Omental fat pad (tissue), 4 donors: Measurements from ENCODE around the gene GBP2. TPM values are rescaled to one million over a fixed set of nuclear protein-coding genes. Genes with fewer than 3 reads are reported as not detected.

ENCODE experiments used
- ATAC-seq: fragments of 150-250 bp; one replicate; pipeline ENCODE4 v1.9.1; 2016; ENCODE audit warnings: mild to moderate bottlenecking, moderate library complexity; ENCODE audit not compliant: low FRiP score
- DNase-seq: peaks from one replicate; pipeline ENCODE4 v3.0.0-alpha.2; 2019; ENCODE audit warnings: low spot score
- total RNA-seq, 4 donors: library from RNA; depleted of rRNA; stranded (reverse); fragments of >200 nt; gene quantifications; one replicate each; pipeline ENCODE4 v1.1.0, GENCODE V29; 2016
- TF ChIP-seq, protein P1 (sequence below), 3 donors: fragments of 450-650 bp; IDR thresholded peaks; one replicate each; pipeline ENCODE4 v1.5.1; 2016 to 2017; ENCODE audit warnings: antibody characterized with exemption in 3 of 3, mild to moderate bottlenecking in 3 of 3, moderate library complexity in 2 of 3

GBP2 gene
- total RNA-seq, 4 donors from 2014 or later = 66.9 to 126 (median 81.6) TPM

GRCh38 chr1:89100412-89100811 lies 25.5 kb downstream of the GBP2 start:
- TF ChIP-seq, protein P1, sequence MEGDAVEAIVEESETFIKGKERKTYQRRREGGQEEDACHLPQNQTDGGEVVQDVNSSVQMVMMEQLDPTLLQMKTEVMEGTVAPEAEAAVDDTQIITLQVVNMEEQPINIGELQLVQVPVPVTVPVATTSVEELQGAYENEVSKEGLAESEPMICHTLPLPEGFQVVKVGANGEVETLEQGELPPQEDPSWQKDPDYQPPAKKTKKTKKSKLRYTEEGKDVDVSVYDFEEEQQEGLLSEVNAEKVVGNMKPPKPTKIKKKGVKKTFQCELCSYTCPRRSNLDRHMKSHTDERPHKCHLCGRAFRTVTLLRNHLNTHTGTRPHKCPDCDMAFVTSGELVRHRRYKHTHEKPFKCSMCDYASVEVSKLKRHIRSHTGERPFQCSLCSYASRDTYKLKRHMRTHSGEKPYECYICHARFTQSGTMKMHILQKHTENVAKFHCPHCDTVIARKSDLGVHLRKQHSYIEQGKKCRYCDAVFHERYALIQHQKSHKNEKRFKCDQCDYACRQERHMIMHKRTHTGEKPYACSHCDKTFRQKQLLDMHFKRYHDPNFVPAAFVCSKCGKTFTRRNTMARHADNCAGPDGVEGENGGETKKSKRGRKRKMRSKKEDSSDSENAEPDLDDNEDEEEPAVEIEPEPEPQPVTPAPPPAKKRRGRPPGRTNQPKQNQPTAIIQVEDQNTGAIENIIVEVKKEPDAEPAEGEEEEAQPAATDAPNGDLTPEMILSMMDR (IDR thresholded peaks at IDR 0.05) = no peak
- ATAC-seq (no peak), DNase-seq (no peak)

- ATAC-seq (no peak), DNase-seq (no peak)
- TF ChIP-seq, protein P1 (IDR thresholded peaks at IDR 0.05) = no peak
Measured at GRCh38 chr1:89098857-89099256, 27.1 kb downstream of the GBP2 start.

DNA sequence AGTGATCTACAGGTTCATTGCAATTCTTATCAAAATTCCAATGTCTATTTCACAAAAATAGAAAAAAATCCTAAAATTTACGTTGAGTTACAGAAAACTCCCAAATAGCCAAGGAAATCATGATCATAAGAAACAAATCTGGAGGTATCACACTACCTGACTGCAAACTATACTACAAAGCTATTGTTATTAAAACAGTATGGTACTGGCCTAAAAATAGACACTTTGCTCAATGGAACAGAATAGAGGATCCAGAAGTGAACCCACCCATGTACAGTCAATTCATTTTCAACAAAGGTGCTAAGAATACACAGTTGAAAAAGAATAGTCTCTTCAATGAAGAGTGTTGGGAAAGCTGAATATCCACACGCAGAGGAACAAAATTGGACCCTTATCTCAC lies 30.2 kb downstream of the GBP2 start:
- TF ChIP-seq, protein P1 (IDR thresholded peaks at IDR 0.05) = no peak
- no peak for ATAC-seq
- no peak for DNase-seq

- ATAC-seq (no peak), DNase-seq (no peak)
- TF ChIP-seq, protein P1 (IDR thresholded peaks at IDR 0.05) = no peak
Measured at GRCh38 chr1:89089962-89090361, 36.0 kb downstream of the GBP2 start.

DNA sequence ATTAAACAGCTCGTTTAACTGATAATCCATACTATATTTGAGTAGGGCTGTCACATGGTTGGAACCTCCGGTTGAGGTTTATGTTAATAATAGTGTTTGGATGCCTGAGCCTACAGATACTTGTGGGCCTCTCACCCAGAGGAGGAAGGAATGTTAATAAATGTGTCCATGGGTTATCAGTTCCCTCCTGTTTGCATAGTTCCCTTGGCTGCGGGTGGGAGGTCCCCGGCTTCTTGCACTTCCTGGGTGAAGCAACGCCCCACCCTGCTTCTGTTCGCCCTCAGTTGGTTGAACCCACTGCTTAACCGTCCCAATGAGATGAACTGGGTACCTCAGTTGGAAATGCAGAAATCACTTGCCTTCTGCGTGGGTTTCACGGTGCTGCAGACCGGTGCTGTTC lies 37.3 kb downstream of the GBP2 start:
- DNase-seq (no peak), ATAC-seq (no peak)
- TF ChIP-seq, protein P1 (IDR thresholded peaks at IDR 0.05) = no peak

DNA sequence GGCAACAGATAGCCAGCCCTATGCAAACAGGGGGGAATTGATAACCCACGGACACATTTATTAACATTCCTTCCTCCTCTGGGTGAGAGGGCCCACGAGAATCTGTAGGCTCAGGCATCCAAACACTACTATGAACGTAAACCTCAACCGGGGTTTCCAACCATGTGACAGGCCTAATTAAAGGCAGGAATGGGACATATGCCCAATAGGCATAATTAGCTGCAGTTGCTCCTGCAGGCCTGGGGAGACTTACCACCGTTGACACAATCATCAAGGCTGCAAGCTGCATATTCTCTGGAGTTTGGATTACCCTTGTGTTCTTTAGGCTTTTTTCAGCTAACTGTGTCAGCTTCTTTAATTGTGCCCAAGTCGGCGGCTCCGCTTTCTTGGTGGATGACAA lies 38.7 kb downstream of the GBP2 start:
- TF ChIP-seq, protein P1 (IDR thresholded peaks at IDR 0.05) = no peak
- ATAC-seq = no peak
- no peak for DNase-seq

GRCh38 chr1:89085781-89086180 lies 40.1 kb downstream of the GBP2 start:
- no peak for DNase-seq
- TF ChIP-seq, protein P1 (IDR thresholded peaks at IDR 0.05) = no peak
- no peak for ATAC-seq
